ENCODE results near the gene EYA3.

Gene EYA3

DNA sequence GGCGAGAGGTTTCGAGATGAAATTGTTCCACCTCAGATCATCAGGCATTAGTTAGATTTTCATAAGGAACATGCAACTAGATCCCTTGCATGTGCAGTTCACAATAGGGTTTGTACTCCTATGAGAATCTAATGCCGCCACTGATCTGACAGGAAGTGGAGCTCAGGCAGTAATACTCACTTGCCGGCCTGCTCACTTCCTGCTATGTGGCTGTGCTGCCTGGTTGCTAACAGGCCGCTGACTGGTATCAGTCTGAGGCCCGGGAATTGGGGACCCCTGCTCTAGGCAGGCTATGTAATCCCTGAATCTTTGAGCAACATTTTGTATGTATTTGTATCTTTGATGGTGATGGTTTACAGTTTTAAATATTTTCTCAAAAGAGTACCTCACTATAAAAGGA lies 96.1 kb downstream of the EYA3 start:
- H3K4me3 ChIP-seq (ENCODE audit: control insufficient read depth in 1 of 7, extremely low read depth in 1 of 7, insufficient read depth in 4 of 7, low read depth in 2 of 7, low read length in 6 of 7): peak overlapping the region in 1 of 7 experiments; percentile 12
- H3K4me1 ChIP-seq (ENCODE audit: control extremely low read depth in 1 of 4, control insufficient read depth in 4 of 4, insufficient read depth in 4 of 4, low read length in 3 of 4): peaks cover 8 to 29% (median 18%) of the 10 kb centered on the region in 4 experiments
- H3K27ac ChIP-seq (ENCODE audit: insufficient read depth in 1 of 2, low read depth in 1 of 2, low read length in 2 of 2, poor library complexity in 1 of 2, severe bottlenecking in 2 of 2): peak overlapping the region in 1 of 2 experiments; percentile 73
- CTCF ChIA-PET: interaction anchor here (1.1 to 6.6 kb wide), 2 partner anchors 11 to 31 kb away, joined by 3 to 28 read pairs; no protein-coding TSS in a partner anchor
- 0% methylated on average over 4 of the region's 6 CpGs for WGBS (ENCODE audit: insufficient coverage)
- POLR2A ChIA-PET: no interaction called here
- H3K9me3 ChIP-seq (ENCODE audit: control extremely low read depth in 1 of 5, control insufficient read depth in 4 of 5, insufficient read depth in 2 of 5, low read depth in 1 of 5, low read length in 4 of 5): no peaks in the 10 kb centered on the region
- H3K27me3 ChIP-seq (replicated peaks in 2 of 5; ENCODE audit: control insufficient read depth in 4 of 5, insufficient read depth in 5 of 5, low read length in 4 of 5): no peaks in the 10 kb centered on the region
- peak; percentile 30 to 66 (median 47) for DNase-seq
- peaks cover 18 to 60% (median 33%) of the 10 kb centered on the region in 4 experiments for H3K36me3 ChIP-seq (ENCODE audit: control insufficient read depth in 4 of 4, insufficient read depth in 4 of 4, low read length in 3 of 4)

DNA sequence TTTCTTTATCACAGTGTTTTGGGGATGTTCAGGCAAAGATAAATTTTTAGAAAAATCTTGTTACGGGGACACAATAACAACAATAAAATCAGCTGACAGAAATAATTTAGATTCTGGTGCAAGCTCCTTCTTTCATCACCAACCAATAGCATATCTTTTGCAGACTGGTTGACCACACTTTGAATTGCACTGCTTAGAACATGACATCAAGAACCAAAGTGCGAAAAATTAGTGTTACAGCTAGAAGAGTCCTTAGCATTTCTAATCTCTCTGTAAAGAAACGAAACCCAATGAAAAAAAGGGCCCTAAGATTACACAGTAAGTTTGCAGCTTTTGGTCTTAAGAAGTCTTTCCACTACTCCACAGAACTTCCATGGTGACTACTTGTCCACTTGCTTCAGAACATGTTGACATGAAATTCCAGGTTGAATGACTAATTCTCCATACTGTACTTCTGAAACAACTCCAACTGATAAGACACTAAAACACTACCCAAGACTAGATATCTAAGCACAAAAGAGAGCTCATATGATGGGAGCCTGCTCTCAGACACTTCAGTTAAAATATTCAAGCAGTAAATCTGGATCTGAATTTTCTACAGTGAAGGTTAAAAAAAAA lies 97.4 kb downstream of the EYA3 start:
- ChIA-PET CTCF (interaction anchor here (6.6 kb wide), 1 partner anchor 10 kb away, joined by 28 read pairs; no protein-coding TSS in a partner anchor), POLR2A (no interaction called here)
- no peak for DNase-seq
- H3K27me3 ChIP-seq (replicated peaks in 2 of 5; ENCODE audit: control insufficient read depth in 4 of 5, insufficient read depth in 5 of 5, low read length in 4 of 5): no peaks in the 10 kb centered on the region
- peaks cover 12 to 51% (median 26%) of the 10 kb centered on the region in 4 experiments for H3K36me3 ChIP-seq (ENCODE audit: control insufficient read depth in 4 of 4, insufficient read depth in 4 of 4, low read length in 3 of 4)
- no peaks in the 10 kb centered on the region for H3K9me3 ChIP-seq (ENCODE audit: control extremely low read depth in 1 of 5, control insufficient read depth in 4 of 5, insufficient read depth in 2 of 5, low read depth in 1 of 5, low read length in 4 of 5)
- no peak overlapping the region for H3K27ac ChIP-seq (ENCODE audit: insufficient read depth in 1 of 2, low read depth in 1 of 2, low read length in 2 of 2, poor library complexity in 1 of 2, severe bottlenecking in 2 of 2)
- H3K4me3 ChIP-seq (ENCODE audit: control insufficient read depth in 1 of 7, extremely low read depth in 1 of 7, insufficient read depth in 4 of 7, low read depth in 2 of 7, low read length in 6 of 7): no peak overlapping the region
- 100% methylated on average over 3 of the region's 3 CpGs for WGBS (ENCODE audit: insufficient coverage)
- H3K4me1 ChIP-seq (ENCODE audit: control extremely low read depth in 1 of 4, control insufficient read depth in 4 of 4, insufficient read depth in 4 of 4, low read length in 3 of 4): peaks cover 8 to 29% (median 18%) of the 10 kb centered on the region in 4 experiments

DNA sequence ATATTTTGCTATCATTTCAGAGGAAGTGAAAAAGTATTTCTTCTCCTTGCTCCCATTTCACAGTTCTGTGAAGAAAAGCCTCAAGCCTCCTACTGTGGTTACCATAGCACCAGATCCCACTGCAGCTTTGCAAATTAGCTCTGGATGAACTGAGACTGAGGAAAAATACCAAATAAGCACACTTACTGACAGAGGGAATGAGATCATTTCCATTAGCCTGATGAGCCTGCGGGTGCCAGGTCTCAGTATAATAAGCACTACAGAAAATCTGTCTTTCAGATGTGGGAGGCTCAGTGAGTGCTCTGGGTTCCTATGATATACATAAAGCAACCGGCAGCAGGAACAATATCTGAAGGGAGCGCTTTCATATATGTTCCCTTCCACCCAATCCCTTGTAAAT lies 107.3 kb downstream of the EYA3 start:
- DNase-seq: no peak
- ChIA-PET POLR2A (no interaction called here), CTCF (interaction anchor here (1.1 to 5.0 kb wide), 10 partner anchors 8 to 283 kb away, joined by 3 to 43 read pairs (median 4); partner anchors contain the start of gene XKR8)
- no peaks in the 10 kb centered on the region for H3K9me3 ChIP-seq (ENCODE audit: control extremely low read depth in 1 of 5, control insufficient read depth in 4 of 5, insufficient read depth in 2 of 5, low read depth in 1 of 5, low read length in 4 of 5)
- 100% methylated on average over 1 of the region's 3 CpGs for WGBS (ENCODE audit: insufficient coverage)
- no peaks in the 10 kb centered on the region for H3K27me3 ChIP-seq (replicated peaks in 2 of 5; ENCODE audit: control insufficient read depth in 4 of 5, insufficient read depth in 5 of 5, low read length in 4 of 5)
- H3K4me3 ChIP-seq (ENCODE audit: control insufficient read depth in 1 of 7, extremely low read depth in 1 of 7, insufficient read depth in 4 of 7, low read depth in 2 of 7, low read length in 6 of 7): no peak overlapping the region
- no peak overlapping the region for H3K27ac ChIP-seq (ENCODE audit: insufficient read depth in 1 of 2, low read depth in 1 of 2, low read length in 2 of 2, poor library complexity in 1 of 2, severe bottlenecking in 2 of 2)
- H3K4me1 ChIP-seq (ENCODE audit: control extremely low read depth in 1 of 4, control insufficient read depth in 4 of 4, insufficient read depth in 4 of 4, low read length in 3 of 4): peaks cover 0 to 9% (median 4%) of the 10 kb centered on the region in 4 experiments
- peaks cover 6 to 17% (median 8%) of the 10 kb centered on the region in 4 experiments for H3K36me3 ChIP-seq (ENCODE audit: control insufficient read depth in 4 of 4, insufficient read depth in 4 of 4, low read length in 3 of 4)

DNA sequence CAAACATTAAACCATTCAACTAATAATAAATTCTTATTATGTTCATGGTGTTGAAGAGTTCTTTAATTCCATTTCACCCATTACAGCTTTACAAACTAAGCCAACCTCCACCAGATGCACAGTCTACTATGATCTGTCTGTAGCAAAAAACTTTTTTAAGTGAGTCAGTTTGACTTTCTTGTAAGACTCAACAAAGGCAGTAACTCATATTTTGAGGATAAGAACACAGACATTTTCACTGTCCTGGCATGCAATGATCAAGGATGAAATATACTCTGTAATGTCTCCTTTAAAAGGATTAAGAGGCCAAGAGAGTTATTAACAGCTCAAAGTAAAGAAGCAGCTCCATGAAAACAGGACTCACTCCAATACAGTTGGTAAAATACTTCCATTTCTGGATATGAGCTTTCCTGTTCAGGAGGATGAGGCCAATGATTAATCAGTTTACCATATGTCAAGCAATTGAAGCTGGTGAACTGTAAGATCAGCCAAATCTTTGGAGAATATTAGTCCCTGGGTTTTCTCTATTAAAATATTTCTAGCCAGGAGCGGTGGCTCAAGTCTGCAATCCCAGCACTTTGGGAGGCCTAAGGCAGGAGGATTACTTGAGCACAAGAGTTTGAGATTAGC lies 108.1 kb downstream of the EYA3 start:
- peaks cover 0 to 9% (median 4%) of the 10 kb centered on the region in 4 experiments for H3K4me1 ChIP-seq (ENCODE audit: control extremely low read depth in 1 of 4, control insufficient read depth in 4 of 4, insufficient read depth in 4 of 4, low read length in 3 of 4)
- POLR2A ChIA-PET: no interaction called here
- H3K27me3 ChIP-seq (replicated peaks in 2 of 5; ENCODE audit: control insufficient read depth in 4 of 5, insufficient read depth in 5 of 5, low read length in 4 of 5): no peaks in the 10 kb centered on the region
- no peak overlapping the region for H3K4me3 ChIP-seq (ENCODE audit: control insufficient read depth in 1 of 7, extremely low read depth in 1 of 7, insufficient read depth in 4 of 7, low read depth in 2 of 7, low read length in 6 of 7)
- H3K9me3 ChIP-seq (ENCODE audit: control extremely low read depth in 1 of 5, control insufficient read depth in 4 of 5, insufficient read depth in 2 of 5, low read depth in 1 of 5, low read length in 4 of 5): no peaks in the 10 kb centered on the region
- no peak overlapping the region for H3K27ac ChIP-seq (ENCODE audit: insufficient read depth in 1 of 2, low read depth in 1 of 2, low read length in 2 of 2, poor library complexity in 1 of 2, severe bottlenecking in 2 of 2)
- H3K36me3 ChIP-seq (ENCODE audit: control insufficient read depth in 4 of 4, insufficient read depth in 4 of 4, low read length in 3 of 4): peaks cover 7 to 17% (median 9%) of the 10 kb centered on the region in 4 experiments
- no peak for DNase-seq
- no CpG with 5 or more reads among the region's 1 CpG for WGBS (ENCODE audit: insufficient coverage)
- CTCF ChIA-PET: interaction anchor here (0.7 to 5.0 kb wide), 16 partner anchors 7 to 284 kb away, joined by 3 to 43 read pairs (median 3); partner anchors contain the start of gene XKR8

- peaks cover 0 to 9% (median 4%) of the 10 kb centered on the region in 4 experiments for H3K4me1 ChIP-seq (ENCODE audit: control extremely low read depth in 1 of 4, control insufficient read depth in 4 of 4, insufficient read depth in 4 of 4, low read length in 3 of 4)
- ChIA-PET POLR2A (no interaction called here), CTCF (interaction anchor here (0.7 to 5.0 kb wide), 16 partner anchors 8 to 284 kb away, joined by 3 to 43 read pairs (median 4); partner anchors contain the start of gene XKR8)
- no peak overlapping the region for H3K27ac ChIP-seq (ENCODE audit: insufficient read depth in 1 of 2, low read depth in 1 of 2, low read length in 2 of 2, poor library complexity in 1 of 2, severe bottlenecking in 2 of 2)
- 0% methylated on average over 1 of the region's 2 CpGs for WGBS (ENCODE audit: insufficient coverage)
- H3K36me3 ChIP-seq (ENCODE audit: control insufficient read depth in 4 of 4, insufficient read depth in 4 of 4, low read length in 3 of 4): peaks cover 6 to 17% (median 9%) of the 10 kb centered on the region in 4 experiments
- H3K27me3 ChIP-seq (replicated peaks in 2 of 5; ENCODE audit: control insufficient read depth in 4 of 5, insufficient read depth in 5 of 5, low read length in 4 of 5): no peaks in the 10 kb centered on the region
- no peak overlapping the region for H3K4me3 ChIP-seq (ENCODE audit: control insufficient read depth in 1 of 7, extremely low read depth in 1 of 7, insufficient read depth in 4 of 7, low read depth in 2 of 7, low read length in 6 of 7)
- no peak for DNase-seq
- H3K9me3 ChIP-seq (ENCODE audit: control extremely low read depth in 1 of 5, control insufficient read depth in 4 of 5, insufficient read depth in 2 of 5, low read depth in 1 of 5, low read length in 4 of 5): no peaks in the 10 kb centered on the region
Observed at GRCh38 chr1:27979859-27980201, 108.6 kb downstream of the EYA3 start.

GRCh38 chr1:27979151-27979858 lies 109.1 kb downstream of the EYA3 start:
- H3K27ac ChIP-seq (ENCODE audit: insufficient read depth in 1 of 2, low read depth in 1 of 2, low read length in 2 of 2, poor library complexity in 1 of 2, severe bottlenecking in 2 of 2): peak overlapping the region in 1 of 2 experiments; percentile 72
- H3K4me1 ChIP-seq (ENCODE audit: control extremely low read depth in 1 of 4, control insufficient read depth in 4 of 4, insufficient read depth in 4 of 4, low read length in 3 of 4): peaks cover 0 to 9% (median 4%) of the 10 kb centered on the region in 4 experiments
- H3K4me3 ChIP-seq (ENCODE audit: control insufficient read depth in 1 of 7, extremely low read depth in 1 of 7, insufficient read depth in 4 of 7, low read depth in 2 of 7, low read length in 6 of 7): no peak overlapping the region
- H3K27me3 ChIP-seq (replicated peaks in 2 of 5; ENCODE audit: control insufficient read depth in 4 of 5, insufficient read depth in 5 of 5, low read length in 4 of 5): no peaks in the 10 kb centered on the region
- CTCF ChIA-PET: interaction anchor here (1.0 to 5.0 kb wide), 13 partner anchors 13 to 145 kb away, joined by 3 to 43 read pairs (median 4); partner anchors contain the start of gene XKR8
- peak; percentile 82 to 89 (median 88) for DNase-seq
- no peaks in the 10 kb centered on the region for H3K9me3 ChIP-seq (ENCODE audit: control extremely low read depth in 1 of 5, control insufficient read depth in 4 of 5, insufficient read depth in 2 of 5, low read depth in 1 of 5, low read length in 4 of 5)
- 83% methylated on average over 1 of the region's 1 CpG for WGBS (ENCODE audit: insufficient coverage)
- POLR2A ChIA-PET: interaction anchor here (0.8 kb wide), 1 partner anchor 122 kb away, joined by 3 read pairs; no protein-coding TSS in a partner anchor
- peaks cover 6 to 22% (median 11%) of the 10 kb centered on the region in 4 experiments for H3K36me3 ChIP-seq (ENCODE audit: control insufficient read depth in 4 of 4, insufficient read depth in 4 of 4, low read length in 3 of 4)
